NCI-H2227 (cell line): ENCODE data around the gene TMEM170B.
A peak's percentile ranks its signal among the peaks of the same experiment; 100 is the strongest.

Source experiments
- DNase-seq: peaks from one replicate; lab custom pipeline; 2025; ENCODE audit not compliant: unreplicated experiment; lab: John Stamatoyannopoulos, UW

The TMEM170B gene

DNA sequence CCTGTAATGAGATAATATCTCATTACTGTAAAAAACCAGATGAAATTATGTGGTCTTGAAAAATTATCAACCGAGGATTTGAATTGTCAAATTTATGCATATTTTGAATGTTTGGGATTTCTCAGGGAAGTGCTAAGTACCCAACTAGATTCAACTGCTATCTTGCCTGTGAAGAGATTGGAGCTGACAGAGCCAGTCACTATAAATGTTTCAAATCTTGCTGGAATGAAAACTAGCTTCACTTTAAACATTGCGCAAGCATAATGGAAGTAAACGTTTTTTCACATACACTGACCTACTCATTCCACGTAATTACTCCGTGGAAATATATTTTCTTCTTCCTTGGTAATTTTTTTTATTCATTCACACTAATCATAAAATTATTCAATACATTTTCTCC is 46.7 kb downstream of the TMEM170B start:
- DNase-seq = no peak

DNA sequence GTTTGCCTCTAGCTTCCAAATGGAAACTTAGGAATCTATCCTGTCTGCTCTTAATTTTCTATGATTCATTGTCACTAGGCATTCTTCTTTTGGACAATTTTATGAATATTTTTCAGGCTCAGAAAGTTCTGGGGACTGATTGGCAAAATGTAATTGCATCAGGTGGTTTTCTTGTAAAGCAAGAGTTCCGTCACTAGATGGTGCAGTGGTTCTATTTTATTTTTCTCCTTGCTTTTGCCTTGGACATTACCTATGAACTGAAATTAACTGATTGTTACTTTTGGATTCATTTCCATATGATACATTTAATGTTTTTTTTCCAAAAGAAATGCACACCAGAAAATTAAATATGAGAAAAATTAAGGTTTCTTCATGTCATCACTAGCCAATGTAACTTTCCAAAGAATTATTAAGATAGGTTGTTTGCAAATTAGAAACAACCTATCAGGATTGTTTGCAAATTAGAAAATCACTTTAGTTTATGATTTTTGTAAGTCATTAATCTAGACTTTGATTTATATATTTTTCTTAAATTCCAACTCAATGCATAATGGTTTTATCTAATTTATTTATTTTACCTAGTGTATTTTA is 48.0 kb downstream of the TMEM170B start:
- peak; percentile 59 for DNase-seq

DNA sequence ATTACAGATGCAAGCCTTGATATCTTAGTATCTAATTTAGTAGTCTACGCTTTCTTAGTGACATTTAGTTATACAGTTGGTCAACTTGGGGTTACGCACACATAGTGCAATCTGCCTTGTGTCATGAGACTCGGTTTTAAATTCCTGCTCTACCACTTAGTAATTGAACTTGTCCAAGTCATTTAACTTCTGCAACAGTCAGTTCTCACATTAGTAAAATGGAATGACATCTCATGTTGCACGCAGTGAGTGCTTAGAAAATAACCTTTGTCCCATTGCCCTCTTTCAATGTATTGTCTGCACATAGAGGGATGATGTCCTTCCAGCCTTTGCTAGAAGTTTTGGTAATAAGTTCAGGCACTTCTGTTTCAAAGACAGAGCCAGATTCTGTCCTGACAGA is 48.6 kb downstream of the TMEM170B start:
- DNase-seq = no peak

- DNase-seq = no peak
These were observed 49.0 kb downstream of the TMEM170B start for GRCh38 chr6:11586536-11586935.

GRCh38 chr6:11589261-11589660 is 51.7 kb downstream of the TMEM170B start:
- DNase-seq = no peak

DNA sequence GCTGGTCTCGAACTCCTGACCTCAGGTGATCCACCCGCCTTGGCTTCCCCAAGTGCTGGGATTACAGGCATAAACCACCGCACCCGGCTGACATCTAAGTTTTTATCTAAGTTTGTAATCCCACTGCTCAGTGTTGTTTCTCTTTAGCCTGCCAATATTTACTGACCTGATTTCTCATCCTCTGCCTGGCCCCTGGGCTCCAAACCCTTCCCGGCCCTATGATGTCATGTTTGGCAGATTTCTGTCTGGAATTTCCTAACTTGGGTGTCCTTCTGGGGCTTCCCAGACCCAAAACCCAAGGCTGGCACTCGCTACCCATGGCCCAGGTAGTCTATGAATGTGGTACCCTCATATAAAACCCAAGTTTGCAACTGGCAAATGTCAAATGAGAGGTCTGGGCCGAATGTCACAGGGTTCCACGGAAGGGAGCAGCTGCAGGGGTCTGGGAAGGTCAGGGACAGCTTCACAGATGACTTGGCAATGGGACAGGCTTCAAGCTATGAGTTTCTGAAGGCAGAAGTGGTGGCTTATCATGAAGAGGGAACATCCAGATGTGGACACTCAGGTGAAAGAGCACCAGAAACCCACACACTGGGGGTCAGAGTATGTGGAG is 54.9 kb downstream of the TMEM170B start:
- no peak for DNase-seq

GRCh38 chr6:11593096-11593495 is 55.5 kb downstream of the TMEM170B start:
- no peak for DNase-seq

- DNase-seq = no peak
These were observed 58.4 kb downstream of the TMEM170B start for GRCh38 chr6:11595903-11596302.

- DNase-seq = no peak
These were observed 59.2 kb downstream of the TMEM170B start for GRCh38 chr6:11596640-11597237.

- no peak for DNase-seq
These were observed 61.1 kb downstream of the TMEM170B start for GRCh38 chr6:11598687-11599086.

DNA sequence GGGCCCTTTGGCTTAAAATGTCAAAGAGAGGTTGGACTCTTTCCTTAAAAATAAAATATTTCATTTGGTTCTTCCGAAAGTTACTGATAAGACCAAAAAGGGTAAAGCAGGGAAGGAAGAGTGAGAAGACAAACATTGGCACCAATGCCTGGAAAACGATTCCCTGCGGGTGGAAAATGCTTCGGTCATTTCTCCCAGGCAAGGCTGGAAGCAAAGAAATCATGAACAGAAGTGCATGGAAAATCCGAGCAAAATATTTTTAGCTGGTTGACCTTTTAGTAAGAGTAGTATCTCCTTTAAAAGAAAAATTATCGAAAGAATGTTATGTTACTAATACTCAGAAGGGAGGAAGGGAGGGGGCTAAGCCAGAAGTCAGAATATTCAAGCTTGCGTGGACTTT is 62.7 kb downstream of the TMEM170B start:
- no peak for DNase-seq

GRCh38 chr6:11601776-11602605 is 64.4 kb downstream of the TMEM170B start:
- no peak for DNase-seq

DNA sequence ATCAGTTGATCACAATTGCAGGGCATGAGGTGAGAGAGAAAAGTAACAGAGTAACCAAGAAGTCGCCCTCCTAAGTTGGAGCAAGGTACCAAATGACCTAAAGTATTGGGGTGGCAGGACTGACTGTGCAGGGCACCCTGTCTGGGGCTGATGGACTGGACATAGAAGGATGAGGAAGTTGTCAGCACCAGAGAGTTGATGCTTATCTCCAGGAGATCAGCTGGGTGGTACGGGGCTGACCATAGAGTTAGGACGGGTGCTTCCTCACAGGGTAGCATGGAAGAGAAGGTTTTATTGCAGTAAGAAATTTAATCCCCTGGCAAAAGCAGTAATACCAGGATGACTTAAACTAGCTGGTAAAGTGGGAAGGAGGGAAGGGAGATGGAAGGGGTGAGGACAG is 66.7 kb downstream of the TMEM170B start:
- DNase-seq = no peak

- DNase-seq = no peak
These were observed 67.4 kb downstream of the TMEM170B start for GRCh38 chr6:11604836-11605506.

DNA sequence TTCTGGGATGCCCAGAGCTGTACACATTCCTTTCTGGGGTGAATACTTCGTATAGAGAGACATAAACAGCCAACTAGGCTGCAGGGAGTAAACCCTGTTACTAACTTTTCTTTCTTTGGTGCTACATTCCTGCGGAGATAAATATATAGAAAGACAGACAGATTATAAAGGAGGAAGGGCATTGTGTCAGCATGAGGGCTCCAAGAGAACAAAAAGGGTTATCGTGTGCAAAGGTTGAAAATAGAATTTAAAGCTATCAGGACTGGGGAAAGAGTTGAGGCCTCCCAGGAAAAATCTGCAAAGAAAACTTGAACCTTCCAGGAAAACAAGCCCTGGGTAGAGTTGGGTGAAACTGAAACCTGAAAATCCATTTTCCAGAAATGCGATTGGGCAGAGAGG is 68.0 kb downstream of the TMEM170B start:
- no peak for DNase-seq

DNA sequence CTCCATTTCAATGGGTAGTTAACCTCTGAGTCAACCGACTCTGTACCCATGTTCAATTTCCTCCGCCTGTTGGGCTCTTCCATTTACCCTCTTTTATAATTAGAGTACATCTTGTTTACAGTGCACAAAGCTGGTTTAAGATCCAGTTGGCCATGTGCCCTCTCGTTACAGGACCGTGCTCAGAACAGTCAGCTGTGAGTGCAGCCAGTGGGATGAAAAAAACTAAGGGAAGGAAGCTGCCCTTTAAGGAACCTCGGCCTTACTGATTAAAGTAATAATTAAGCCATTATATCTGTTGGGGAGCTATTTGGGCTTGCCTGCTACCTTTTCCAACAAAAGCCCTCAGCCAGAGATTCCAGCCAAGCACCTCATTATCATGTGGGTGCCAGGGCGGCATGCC is 68.8 kb downstream of the TMEM170B start:
- DNase-seq = peak; percentile 29

- DNase-seq = no peak
These were observed 69.8 kb downstream of the TMEM170B start for GRCh38 chr6:11607383-11607782.

GRCh38 chr6:11608600-11609323 is 71.2 kb downstream of the TMEM170B start:
- DNase-seq = no peak

- no peak for DNase-seq
These were observed 71.9 kb downstream of the TMEM170B start for GRCh38 chr6:11609324-11610071.

GRCh38 chr6:11613336-11613735 is 75.8 kb downstream of the TMEM170B start:
- no peak for DNase-seq
